GM23338 (cell line): ENCODE results near the gene NMS. TPM values are rescaled to one million over a fixed set of nuclear protein-coding genes. Genes with fewer than 3 reads are reported as not detected.

Experiments
- ATAC-seq: fragments of 200-7000 bp; cut with Tn5 transposase; 3 replicates; pipeline ENCODE4 v1.9.1; 2020
- DNase-seq: peaks from one replicate; pipeline ENCODE4 v3.0.0-alpha.2; 2015; ENCODE audit warnings: low spot score
- H2AFZ ChIP-seq: fragments of 200-600 bp; sonication (generic); 2 replicates; pipeline ENCODE4 v1.8.0; 2016; ENCODE audit warnings: antibody characterized with exemption, mild to moderate bottlenecking, moderate library complexity
- H3F3A ChIP-seq: fragments of 200-600 bp; sonication (generic); replicated peaks from 2 replicates; pipeline ENCODE4 v1.8.0; 2017; ENCODE audit warnings: antibody characterized with exemption, mixed run types, low read depth
- H3K27ac ChIP-seq: fragments of 200-600 bp; sonication (generic); 2 replicates; pipeline ENCODE4 v1.6.1; 2016; ENCODE audit warnings: low read depth
- H3K27me3 ChIP-seq: fragments of 200-600 bp; sonication (generic); 2 replicates; pipeline ENCODE4 v1.8.0; 2016; ENCODE audit warnings: mild to moderate bottlenecking, mixed run types, moderate library complexity; ENCODE audit not compliant: insufficient read depth
- H3K36me3 ChIP-seq: fragments of 200-600 bp; sonication (generic); 2 replicates; pipeline ENCODE4 v1.8.0; 2016; ENCODE audit warnings: mild to moderate bottlenecking; ENCODE audit not compliant: insufficient read depth
- H3K4me1 ChIP-seq: fragments of 200-600 bp; sonication (generic); 2 replicates; pipeline ENCODE4 v1.8.0; 2016; ENCODE audit warnings: mild to moderate bottlenecking, moderate library complexity; ENCODE audit not compliant: insufficient read depth
- H3K4me2 ChIP-seq: fragments of 200-600 bp; sonication (generic); 2 replicates; pipeline ENCODE4 v1.7.1; 2017; ENCODE audit warnings: mixed run types
- H3K4me3 ChIP-seq: fragments of 200-600 bp; sonication (generic); 2 replicates; pipeline ENCODE4 v1.6.1; 2016; ENCODE audit warnings: mixed run types
- H3K79me2 ChIP-seq: fragments of 200-600 bp; sonication (generic); replicated peaks from 2 replicates; pipeline ENCODE4 v1.8.0; 2017; ENCODE audit warnings: mild to moderate bottlenecking; ENCODE audit not compliant: insufficient read depth
- H3K9me2 ChIP-seq: fragments of 200-600 bp; sonication (generic); 2 replicates; pipeline ENCODE4 v1.8.0; 2017; ENCODE audit not compliant: insufficient read depth
- H4K20me1 ChIP-seq: fragments of 200-600 bp; sonication (generic); replicated peaks from 2 replicates; pipeline ENCODE4 v1.8.0; 2017; ENCODE audit warnings: mild to moderate bottlenecking; ENCODE audit not compliant: insufficient read depth
- H3K27ac Mint-ChIP-seq: 2 replicates; pipeline ENCODE4 v1.8.0; 2020; ENCODE audit warnings: inconsistent platforms, mild to moderate bottlenecking, moderate library complexity, mixed read lengths
- H3K27me3 Mint-ChIP-seq: 3 replicates; pipeline ENCODE4 v1.8.0; 2022; ENCODE audit warnings: low read depth, mild to moderate bottlenecking, moderate library complexity, mixed read lengths, inconsistent platforms; ENCODE audit not compliant: insufficient read depth, poor library complexity
- H3K36me3 Mint-ChIP-seq: 3 replicates; pipeline ENCODE4 v1.8.0; 2021; ENCODE audit warnings: low read depth, mild to moderate bottlenecking, inconsistent platforms, moderate library complexity, mixed read lengths
- H3K4me1 Mint-ChIP-seq: 3 replicates; pipeline ENCODE4 v1.8.0; 2020; ENCODE audit warnings: mild to moderate bottlenecking, inconsistent platforms, mixed read lengths
- H3K4me3 Mint-ChIP-seq: 3 replicates; pipeline ENCODE4 v1.8.0; 2021; ENCODE audit warnings: moderate library complexity, mild to moderate bottlenecking, inconsistent platforms, mixed read lengths
- H3K9me3 Mint-ChIP-seq: 3 replicates; pipeline ENCODE4 v1.8.0; 2020; ENCODE audit warnings: moderate library complexity, mild to moderate bottlenecking, inconsistent platforms, mixed read lengths
- CREB1 ChIP-seq: fragments of 250-450 bp; sonication (Bioruptor Pico); IDR thresholded peaks from 2 replicates; pipeline ENCODE4 v1.5.0; 2020; ENCODE audit warnings: low read depth, mild to moderate bottlenecking, moderate library complexity
- EZH2 ChIP-seq: fragments of 200-600 bp; sonication (generic); IDR thresholded peaks from one replicate; pipeline ENCODE4 v1.8.0; 2017; ENCODE audit warnings: antibody characterized with exemption, mild to moderate bottlenecking, low read depth; ENCODE audit not compliant: unreplicated experiment
- EZH2phosphoT487 ChIP-seq: fragments of 200-600 bp; sonication (generic); IDR thresholded peaks from one replicate; pipeline ENCODE4 v1.8.1; 2018; ENCODE audit warnings: antibody characterized with exemption; ENCODE audit not compliant: unreplicated experiment
- JUNB ChIP-seq: IDR thresholded peaks from one replicate; pipeline ENCODE4 v1.6.1; 2016; ENCODE audit warnings: antibody characterized with exemption; ENCODE audit not compliant: unreplicated experiment
- NANOG ChIP-seq: IDR thresholded peaks from 2 replicates; pipeline ENCODE4 v1.6.1; 2016; ENCODE audit warnings: antibody characterized with exemption, borderline replicate concordance
- POLR2AphosphoS5 ChIP-seq: IDR thresholded peaks from 2 replicates; pipeline ENCODE4 v1.6.1; 2016; ENCODE audit warnings: antibody characterized with exemption, low read depth
- STAT1 ChIP-seq: IDR thresholded peaks from one replicate; pipeline ENCODE4 v1.6.1; 2016; ENCODE audit warnings: antibody characterized with exemption; ENCODE audit not compliant: unreplicated experiment
- ZNF114 ChIP-seq: fragments of 250-450 bp; sonication (Bioruptor Pico); IDR thresholded peaks from 2 replicates; pipeline ENCODE4 v1.5.0; 2020; ENCODE audit warnings: mild to moderate bottlenecking, moderate library complexity
- ZNF331 ChIP-seq: fragments of 250-450 bp; sonication (Bioruptor Pico); IDR thresholded peaks from 2 replicates; pipeline ENCODE4 v1.5.0; 2020; ENCODE audit warnings: low read depth, mild to moderate bottlenecking, moderate library complexity
- polyA plus RNA-seq: library from polyadenylated mRNA; unstranded; fragments of >200 nt; fragmentation: Nextera tagmentation; extraction: Ambion mirVana; gene quantifications from 2 replicates; pipeline ENCODE4 v1.2.1, GENCODE V29; 2016
- total RNA-seq: library from RNA; depleted of rRNA; stranded (reverse); fragments of >200 nt; shearing (Covaris generic); gene quantifications from 2 replicates; pipeline ENCODE4 v1.2.3, GENCODE V29; 2014
- TF ChIP-seq, protein P1 (sequence below): fragments of 250-450 bp; sonication (Bioruptor Pico); IDR thresholded peaks from 2 replicates; pipeline ENCODE4 v1.5.0; 2020; ENCODE audit warnings: mild to moderate bottlenecking, moderate library complexity
- TF ChIP-seq, protein P2 (sequence below): IDR thresholded peaks from one replicate; pipeline ENCODE4 v1.6.1; 2018; ENCODE audit warnings: antibody characterized with exemption; ENCODE audit not compliant: unreplicated experiment
- TF ChIP-seq, protein P3 (sequence below), 2 experiments: fragments of 200-600 bp in 1 of 2; sonication (generic) in 1 of 2; conservative IDR thresholded peaks; 2 replicates each; pipeline versions ENCODE4 v1.5.1 to v1.6.1; 2016 to 2017; ENCODE audit warnings: antibody characterized with exemption in 2 of 2, low read depth in 2 of 2, mild to moderate bottlenecking in 2 of 2, moderate library complexity in 1 of 2
- TF ChIP-seq, protein P4 (sequence below): IDR thresholded peaks from 2 replicates; pipeline ENCODE4 v1.6.1; 2016; ENCODE audit warnings: antibody characterized with exemption

NMS gene
- total and polyA plus RNA-seq, 2 experiments from 2014 or later = not detected

DNA sequence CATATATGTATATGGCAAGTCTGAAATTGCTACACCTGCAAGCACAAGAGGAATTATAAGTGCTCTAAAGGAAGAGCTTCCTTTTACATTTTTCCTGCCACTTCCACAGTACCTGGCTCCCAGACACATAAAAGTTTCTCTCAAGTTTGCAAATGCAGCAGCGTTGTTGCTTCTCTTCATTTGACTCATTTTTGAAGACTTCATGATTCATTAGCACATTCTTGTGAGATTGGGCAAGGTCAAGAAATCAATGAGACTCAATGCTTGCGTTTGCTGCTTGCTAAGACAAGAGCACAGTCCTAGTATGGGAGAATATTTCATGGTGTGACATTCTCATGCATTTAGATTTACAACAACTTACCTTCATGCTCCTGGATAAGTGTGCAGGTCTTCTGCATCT lies 49.9 kb downstream of the NMS start:
- Histone ChIP-seq H3K79me2 (no peaks in the 10 kb centered on the region), H2AFZ (no peak overlapping the region), H3K27ac (no peak overlapping the region), H3K27me3 (no peaks in the 10 kb centered on the region), H3K4me3 (no peak overlapping the region), H3F3A (no peaks in the 10 kb centered on the region), H3K9me2 (no peaks in the 10 kb centered on the region; the same call in 1 of the 2 replicates), H3K4me1 (no peaks in the 10 kb centered on the region), H3K4me2 (no peak overlapping the region), H3K36me3 (no peaks in the 10 kb centered on the region), H4K20me1 (no peaks in the 10 kb centered on the region)
- DNase-seq (no peak), ATAC-seq (no peak)
- peaks cover 3% of the 10 kb centered on the region; the same call in 1 of the 3 replicates for H3K36me3 Mint-ChIP-seq
- H3K27ac Mint-ChIP-seq = no peak overlapping the region
- H3K4me1 Mint-ChIP-seq = no peaks in the 10 kb centered on the region
- H3K4me3 Mint-ChIP-seq = no peak overlapping the region
- TF ChIP-seq, protein P1, sequence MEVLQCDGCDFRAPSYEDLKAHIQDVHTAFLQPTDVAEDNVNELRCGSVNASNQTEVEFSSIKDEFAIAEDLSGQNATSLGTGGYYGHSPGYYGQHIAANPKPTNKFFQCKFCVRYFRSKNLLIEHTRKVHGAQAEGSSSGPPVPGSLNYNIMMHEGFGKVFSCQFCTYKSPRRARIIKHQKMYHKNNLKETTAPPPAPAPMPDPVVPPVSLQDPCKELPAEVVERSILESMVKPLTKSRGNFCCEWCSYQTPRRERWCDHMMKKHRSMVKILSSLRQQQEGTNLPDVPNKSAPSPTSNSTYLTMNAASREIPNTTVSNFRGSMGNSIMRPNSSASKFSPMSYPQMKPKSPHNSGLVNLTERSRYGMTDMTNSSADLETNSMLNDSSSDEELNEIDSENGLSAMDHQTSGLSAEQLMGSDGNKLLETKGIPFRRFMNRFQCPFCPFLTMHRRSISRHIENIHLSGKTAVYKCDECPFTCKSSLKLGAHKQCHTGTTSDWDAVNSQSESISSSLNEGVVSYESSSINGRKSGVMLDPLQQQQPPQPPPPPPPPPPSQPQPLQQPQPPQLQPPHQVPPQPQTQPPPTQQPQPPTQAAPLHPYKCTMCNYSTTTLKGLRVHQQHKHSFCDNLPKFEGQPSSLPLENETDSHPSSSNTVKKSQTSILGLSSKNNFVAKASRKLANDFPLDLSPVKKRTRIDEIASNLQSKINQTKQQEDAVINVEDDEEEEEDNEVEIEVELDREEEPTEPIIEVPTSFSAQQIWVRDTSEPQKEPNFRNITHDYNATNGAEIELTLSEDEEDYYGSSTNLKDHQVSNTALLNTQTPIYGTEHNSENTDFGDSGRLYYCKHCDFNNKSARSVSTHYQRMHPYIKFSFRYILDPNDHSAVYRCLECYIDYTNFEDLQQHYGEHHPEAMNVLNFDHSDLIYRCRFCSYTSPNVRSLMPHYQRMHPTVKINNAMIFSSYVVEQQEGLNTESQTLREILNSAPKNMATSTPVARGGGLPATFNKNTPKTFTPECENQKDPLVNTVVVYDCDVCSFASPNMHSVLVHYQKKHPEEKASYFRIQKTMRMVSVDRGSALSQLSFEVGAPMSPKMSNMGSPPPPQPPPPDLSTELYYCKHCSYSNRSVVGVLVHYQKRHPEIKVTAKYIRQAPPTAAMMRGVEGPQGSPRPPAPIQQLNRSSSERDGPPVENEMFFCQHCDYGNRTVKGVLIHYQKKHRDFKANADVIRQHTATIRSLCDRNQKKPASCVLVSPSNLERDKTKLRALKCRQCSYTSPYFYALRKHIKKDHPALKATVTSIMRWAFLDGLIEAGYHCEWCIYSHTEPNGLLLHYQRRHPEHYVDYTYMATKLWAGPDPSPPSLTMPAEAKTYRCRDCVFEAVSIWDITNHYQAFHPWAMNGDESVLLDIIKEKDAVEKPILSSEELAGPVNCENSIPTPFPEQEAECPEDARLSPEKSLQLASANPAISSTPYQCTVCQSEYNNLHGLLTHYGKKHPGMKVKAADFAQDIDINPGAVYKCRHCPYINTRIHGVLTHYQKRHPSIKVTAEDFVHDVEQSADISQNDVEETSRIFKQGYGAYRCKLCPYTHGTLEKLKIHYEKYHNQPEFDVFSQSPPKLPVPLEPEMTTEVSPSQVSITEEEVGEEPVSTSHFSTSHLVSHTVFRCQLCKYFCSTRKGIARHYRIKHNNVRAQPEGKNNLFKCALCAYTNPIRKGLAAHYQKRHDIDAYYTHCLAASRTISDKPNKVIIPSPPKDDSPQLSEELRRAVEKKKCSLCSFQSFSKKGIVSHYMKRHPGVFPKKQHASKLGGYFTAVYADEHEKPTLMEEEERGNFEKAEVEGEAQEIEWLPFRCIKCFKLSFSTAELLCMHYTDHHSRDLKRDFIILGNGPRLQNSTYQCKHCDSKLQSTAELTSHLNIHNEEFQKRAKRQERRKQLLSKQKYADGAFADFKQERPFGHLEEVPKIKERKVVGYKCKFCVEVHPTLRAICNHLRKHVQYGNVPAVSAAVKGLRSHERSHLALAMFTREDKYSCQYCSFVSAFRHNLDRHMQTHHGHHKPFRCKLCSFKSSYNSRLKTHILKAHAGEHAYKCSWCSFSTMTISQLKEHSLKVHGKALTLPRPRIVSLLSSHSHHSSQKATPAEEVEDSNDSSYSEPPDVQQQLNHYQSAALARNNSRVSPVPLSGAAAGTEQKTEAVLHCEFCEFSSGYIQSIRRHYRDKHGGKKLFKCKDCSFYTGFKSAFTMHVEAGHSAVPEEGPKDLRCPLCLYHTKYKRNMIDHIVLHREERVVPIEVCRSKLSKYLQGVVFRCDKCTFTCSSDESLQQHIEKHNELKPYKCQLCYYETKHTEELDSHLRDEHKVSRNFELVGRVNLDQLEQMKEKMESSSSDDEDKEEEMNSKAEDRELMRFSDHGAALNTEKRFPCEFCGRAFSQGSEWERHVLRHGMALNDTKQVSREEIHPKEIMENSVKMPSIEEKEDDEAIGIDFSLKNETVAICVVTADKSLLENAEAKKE (CRISPR knock-in tag) = no peak
- TF ChIP-seq, protein P2, sequence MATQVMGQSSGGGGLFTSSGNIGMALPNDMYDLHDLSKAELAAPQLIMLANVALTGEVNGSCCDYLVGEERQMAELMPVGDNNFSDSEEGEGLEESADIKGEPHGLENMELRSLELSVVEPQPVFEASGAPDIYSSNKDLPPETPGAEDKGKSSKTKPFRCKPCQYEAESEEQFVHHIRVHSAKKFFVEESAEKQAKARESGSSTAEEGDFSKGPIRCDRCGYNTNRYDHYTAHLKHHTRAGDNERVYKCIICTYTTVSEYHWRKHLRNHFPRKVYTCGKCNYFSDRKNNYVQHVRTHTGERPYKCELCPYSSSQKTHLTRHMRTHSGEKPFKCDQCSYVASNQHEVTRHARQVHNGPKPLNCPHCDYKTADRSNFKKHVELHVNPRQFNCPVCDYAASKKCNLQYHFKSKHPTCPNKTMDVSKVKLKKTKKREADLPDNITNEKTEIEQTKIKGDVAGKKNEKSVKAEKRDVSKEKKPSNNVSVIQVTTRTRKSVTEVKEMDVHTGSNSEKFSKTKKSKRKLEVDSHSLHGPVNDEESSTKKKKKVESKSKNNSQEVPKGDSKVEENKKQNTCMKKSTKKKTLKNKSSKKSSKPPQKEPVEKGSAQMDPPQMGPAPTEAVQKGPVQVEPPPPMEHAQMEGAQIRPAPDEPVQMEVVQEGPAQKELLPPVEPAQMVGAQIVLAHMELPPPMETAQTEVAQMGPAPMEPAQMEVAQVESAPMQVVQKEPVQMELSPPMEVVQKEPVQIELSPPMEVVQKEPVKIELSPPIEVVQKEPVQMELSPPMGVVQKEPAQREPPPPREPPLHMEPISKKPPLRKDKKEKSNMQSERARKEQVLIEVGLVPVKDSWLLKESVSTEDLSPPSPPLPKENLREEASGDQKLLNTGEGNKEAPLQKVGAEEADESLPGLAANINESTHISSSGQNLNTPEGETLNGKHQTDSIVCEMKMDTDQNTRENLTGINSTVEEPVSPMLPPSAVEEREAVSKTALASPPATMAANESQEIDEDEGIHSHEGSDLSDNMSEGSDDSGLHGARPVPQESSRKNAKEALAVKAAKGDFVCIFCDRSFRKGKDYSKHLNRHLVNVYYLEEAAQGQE = no peak
- TF ChIP-seq, protein P3, sequence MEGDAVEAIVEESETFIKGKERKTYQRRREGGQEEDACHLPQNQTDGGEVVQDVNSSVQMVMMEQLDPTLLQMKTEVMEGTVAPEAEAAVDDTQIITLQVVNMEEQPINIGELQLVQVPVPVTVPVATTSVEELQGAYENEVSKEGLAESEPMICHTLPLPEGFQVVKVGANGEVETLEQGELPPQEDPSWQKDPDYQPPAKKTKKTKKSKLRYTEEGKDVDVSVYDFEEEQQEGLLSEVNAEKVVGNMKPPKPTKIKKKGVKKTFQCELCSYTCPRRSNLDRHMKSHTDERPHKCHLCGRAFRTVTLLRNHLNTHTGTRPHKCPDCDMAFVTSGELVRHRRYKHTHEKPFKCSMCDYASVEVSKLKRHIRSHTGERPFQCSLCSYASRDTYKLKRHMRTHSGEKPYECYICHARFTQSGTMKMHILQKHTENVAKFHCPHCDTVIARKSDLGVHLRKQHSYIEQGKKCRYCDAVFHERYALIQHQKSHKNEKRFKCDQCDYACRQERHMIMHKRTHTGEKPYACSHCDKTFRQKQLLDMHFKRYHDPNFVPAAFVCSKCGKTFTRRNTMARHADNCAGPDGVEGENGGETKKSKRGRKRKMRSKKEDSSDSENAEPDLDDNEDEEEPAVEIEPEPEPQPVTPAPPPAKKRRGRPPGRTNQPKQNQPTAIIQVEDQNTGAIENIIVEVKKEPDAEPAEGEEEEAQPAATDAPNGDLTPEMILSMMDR (conservative IDR thresholded peaks at IDR 0.05; ENCODE audit: low read depth in 2 of 2) = no peak
- TF ChIP-seq ZNF114 (CRISPR knock-in tag) = no peak
- TF ChIP-seq, protein P4, sequence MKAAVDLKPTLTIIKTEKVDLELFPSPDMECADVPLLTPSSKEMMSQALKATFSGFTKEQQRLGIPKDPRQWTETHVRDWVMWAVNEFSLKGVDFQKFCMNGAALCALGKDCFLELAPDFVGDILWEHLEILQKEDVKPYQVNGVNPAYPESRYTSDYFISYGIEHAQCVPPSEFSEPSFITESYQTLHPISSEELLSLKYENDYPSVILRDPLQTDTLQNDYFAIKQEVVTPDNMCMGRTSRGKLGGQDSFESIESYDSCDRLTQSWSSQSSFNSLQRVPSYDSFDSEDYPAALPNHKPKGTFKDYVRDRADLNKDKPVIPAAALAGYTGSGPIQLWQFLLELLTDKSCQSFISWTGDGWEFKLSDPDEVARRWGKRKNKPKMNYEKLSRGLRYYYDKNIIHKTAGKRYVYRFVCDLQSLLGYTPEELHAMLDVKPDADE = no peak
- TF ChIP-seq EZH2phosphoT487 = no peak
- no peak for TF ChIP-seq ZNF331 (CRISPR knock-in tag)
- no peak for TF ChIP-seq STAT1
- no peak for TF ChIP-seq JUNB
- TF ChIP-seq NANOG = no peak
- TF ChIP-seq POLR2AphosphoS5 = no peak
- TF ChIP-seq EZH2 = no peak
- TF ChIP-seq CREB1 = no peak
- H3K9me3 Mint-ChIP-seq = peaks cover 3% of the 10 kb centered on the region; the same call in 1 of the 3 replicates
- peaks cover 4% of the 10 kb centered on the region for H3K27me3 Mint-ChIP-seq
